Fibroblast of lung (primary cell): ENCODE data around the gene SLC27A5. TPM values are rescaled to one million over a fixed set of nuclear protein-coding genes. Genes with fewer than 3 reads are reported as not detected.

Experiments used
- DNase-seq, 2 donors: peaks; one replicate each; pipeline versions ENCODE4 v3.0.0 to v3.0.0-alpha.2; 2010; ENCODE audit warnings: low read depth in 2 of 2
- H2AFZ ChIP-seq: 2 replicates; pipeline ENCODE4 v1.5.1; 2012; ENCODE audit warnings: low read length, control low read depth, inconsistent platforms
- H3K27ac ChIP-seq: 2 replicates; pipeline ENCODE4 v1.5.1; 2011; ENCODE audit warnings: low read length, control low read depth; ENCODE audit not compliant: insufficient read depth
- H3K27me3 ChIP-seq: 2 replicates; pipeline ENCODE4 v1.5.1; 2011; ENCODE audit warnings: mild to moderate bottlenecking, low read length; ENCODE audit not compliant: control insufficient read depth, insufficient read depth
- H3K36me3 ChIP-seq: 2 replicates; pipeline ENCODE4 v1.5.1; 2011; ENCODE audit warnings: low read length; ENCODE audit not compliant: control insufficient read depth, insufficient read depth
- H3K4me1 ChIP-seq: 2 replicates; pipeline ENCODE4 v1.5.1; 2011; ENCODE audit warnings: low read length; ENCODE audit not compliant: control insufficient read depth, insufficient read depth; ENCODE audit errors: extremely low read depth
- H3K4me2 ChIP-seq: 2 replicates; pipeline ENCODE4 v1.5.1; 2011; ENCODE audit warnings: low read length, control low read depth; ENCODE audit not compliant: insufficient read depth; ENCODE audit errors: extremely low read depth
- H3K4me3 ChIP-seq, 4 experiments: fragments of 200-600 bp in 1 of 4; sonication (generic) in 1 of 4; replicated peaks in 1 of 4; 2 replicates each; pipeline ENCODE4 v1.5.1; 2011 to 2016; ENCODE audit warnings: low read length in 4 of 4, low read depth in 3 of 4, mild to moderate bottlenecking in 3 of 4, control low read depth in 2 of 4, inconsistent platforms in 1 of 4, mixed read lengths in 1 of 4; ENCODE audit not compliant: insufficient read depth in 1 of 4; ENCODE audit errors: control extremely low read depth in 1 of 4
- H3K79me2 ChIP-seq: 2 replicates; pipeline ENCODE4 v1.5.1; 2012; ENCODE audit warnings: mild to moderate bottlenecking, low read length, inconsistent platforms; ENCODE audit not compliant: control insufficient read depth, insufficient read depth
- H3K9ac ChIP-seq: 2 replicates; pipeline ENCODE4 v1.5.1; 2011; ENCODE audit warnings: mild to moderate bottlenecking, low read length, control low read depth; ENCODE audit not compliant: insufficient read depth
- H3K9me3 ChIP-seq: 2 replicates; pipeline ENCODE4 v1.5.1; 2012; ENCODE audit warnings: low read depth, low read length; ENCODE audit not compliant: control insufficient read depth, insufficient read depth
- H4K20me1 ChIP-seq: 2 replicates; pipeline ENCODE4 v1.5.1; 2011; ENCODE audit warnings: low read length; ENCODE audit not compliant: control insufficient read depth, insufficient read depth; ENCODE audit errors: extremely low read depth
- CTCF ChIP-seq, 2 donors: IDR thresholded peaks in 1 of 2; conservative IDR thresholded peaks in 1 of 2; 1 replicate in 1 of 2; 2 replicates in 1 of 2; pipeline ENCODE4 v1.5.1; 2011 to 2012; ENCODE audit warnings: low read length in 2 of 2, control low read depth in 1 of 2, inconsistent platforms in 1 of 2, low read depth in 1 of 2, mild to moderate bottlenecking in 1 of 2
- EZH2 ChIP-seq: IDR thresholded peaks from 2 replicates; pipeline ENCODE4 v1.5.1; 2012; ENCODE audit warnings: low read length, control low read depth, mild to moderate bottlenecking; ENCODE audit errors: missing control alignments
- polyA plus RNA-seq, 2 donors: library from polyadenylated mRNA; depleted of rRNA in 1 of 2; stranded (reverse) in 1 of 2; unstranded in 1 of 2; fragments of >200 nt; gene quantifications; 2 replicates each; pipeline ENCODE4 v1.2.1, GENCODE V29; 2011 to 2012; ENCODE audit warnings: missing spikeins in 1 of 2
- total RNA-seq: library from RNA; depleted of rRNA; stranded (reverse); fragments of >200 nt; gene quantifications from 2 replicates; pipeline ENCODE4 v1.2.1, GENCODE V29; 2014

Gene SLC27A5
- total and polyA plus RNA-seq, 2 donors (not counting 1 experiment from before 2014, with no cell fraction given): 5.2 to 10.1 TPM

GRCh38 chr19:58558066-58558622 is 46.4 kb upstream of the SLC27A5 start, which contains the start of gene UBE2M:
Gene UBE2M (minus strand): TSS chr19:58558611. CDS start chr19:58558381, 230 bp downstream.
- Histone ChIP-seq H3K9ac (peak within 1 kb of the TSS; percentile 100), H3K27ac (peak within 1 kb of the TSS; percentile 100), H2AFZ (peak within 1 kb of the TSS; percentile 83), H3K4me3 (peak within 1 kb of the TSS; percentile 79 to 94 (median 92)), H3K4me2 (peak within 1 kb of the TSS; percentile 100), H3K79me2 (peaks cover 36% of the 10 kb centered on the region), H3K27me3 (no peaks in the 10 kb centered on the region), H3K4me1 (peaks cover 20% of the 10 kb centered on the region), H3K9me3 (no peaks in the 10 kb centered on the region), H3K36me3 (peaks cover 10% of the 10 kb centered on the region), H4K20me1 (no peaks in the 10 kb centered on the region)
- DNase-seq: peak in 1 of 2 donors; percentile 51
- TF ChIP-seq EZH2: no peak
- no peak for TF ChIP-seq CTCF (conservative IDR thresholded peaks at IDR 0.05 in 1 of 2, IDR thresholded peaks at IDR 0.05 in 1 of 2; ENCODE audit: low read depth in 1 of 2, low read length in 2 of 2)

GRCh38 chr19:58557221-58558065 is 45.7 kb upstream of the SLC27A5 start:
- TF ChIP-seq EZH2 (no peak), CTCF (conservative IDR thresholded peaks at IDR 0.05 in 1 of 2, IDR thresholded peaks at IDR 0.05 in 1 of 2; ENCODE audit: low read depth in 1 of 2, low read length in 2 of 2) (no peak)
- no peak for DNase-seq
- Histone ChIP-seq H3K4me3 (peak overlapping the region; percentile 79 to 94 (median 92)), H3K27me3 (no peaks in the 10 kb centered on the region), H3K9me3 (no peaks in the 10 kb centered on the region), H3K9ac (peak overlapping the region; percentile 90), H3K79me2 (peaks cover 36% of the 10 kb centered on the region), H3K27ac (peak overlapping the region; percentile 85), H3K4me1 (peaks cover 20% of the 10 kb centered on the region), H4K20me1 (no peaks in the 10 kb centered on the region), H3K36me3 (peaks cover 11% of the 10 kb centered on the region), H2AFZ (no peak overlapping the region), H3K4me2 (peak overlapping the region; percentile 92)

- Histone ChIP-seq H3K79me2 (peaks cover 36% of the 10 kb centered on the region), H3K4me2 (peak overlapping the region; percentile 92), H3K4me3 (peak overlapping the region; percentile 79 to 94 (median 92)), H3K9ac (no peak overlapping the region), H3K36me3 (peaks cover 18% of the 10 kb centered on the region), H3K27ac (peak overlapping the region; percentile 69), H3K27me3 (no peaks in the 10 kb centered on the region), H3K4me1 (peaks cover 20% of the 10 kb centered on the region), H4K20me1 (no peaks in the 10 kb centered on the region), H3K9me3 (no peaks in the 10 kb centered on the region), H2AFZ (no peak overlapping the region)
- DNase-seq: no peak
- no peak for TF ChIP-seq CTCF (conservative IDR thresholded peaks at IDR 0.05 in 1 of 2, IDR thresholded peaks at IDR 0.05 in 1 of 2; ENCODE audit: low read depth in 1 of 2, low read length in 2 of 2)
- TF ChIP-seq EZH2: no peak
Measured at GRCh38 chr19:58556622-58557220, 44.9 kb upstream of the SLC27A5 start.
